Activated CD8-positive, alpha-beta T cell treated with anti-CD3 and anti-CD28 coated beads, Interleukin-2, amount 10 ng/mL, durations not matched to agents 7 days and 5 days (primary cell): ENCODE data around the gene UBE2D3. TPM values are rescaled to one million over a fixed set of nuclear protein-coding genes. Genes with fewer than 3 reads are reported as not detected.
A peak's percentile ranks its signal among the peaks of the same experiment; 100 is the strongest.

Experiments
- ATAC-seq: fragments of 150-1000 bp; cut with Tn5 transposase; one replicate; pipeline ENCODE4 v1.10.0; 2021; ENCODE audit warnings: moderate library complexity
- CTCF ChIA-PET: fragments of 350-600 bp; sonication (Branson Sonifier 250); formaldehyde crosslinking; loops from one replicate; lab custom pipeline; 2021; ENCODE audit warnings: antibody characterized with exemption; lab: Charles Lee
- POLR2A ChIA-PET: fragments of 350-600 bp; sonication (Branson Sonifier 250); formaldehyde crosslinking; loops from one replicate; lab custom pipeline; 2021; ENCODE audit warnings: antibody characterized with exemption; lab: Charles Lee
- DNase-seq: peaks from one replicate; pipeline ENCODE4 v3.0.0-alpha.2; 2020
- H3K27ac Mint-ChIP-seq: one replicate; pipeline ENCODE4 v1.8.0; 2021; ENCODE audit warnings: mild to moderate bottlenecking, mixed read lengths
- H3K27me3 Mint-ChIP-seq: one replicate; pipeline ENCODE4 v1.8.0; 2021; ENCODE audit warnings: low read depth, mixed read lengths
- H3K36me3 Mint-ChIP-seq: one replicate; pipeline ENCODE4 v1.8.0; 2021; ENCODE audit warnings: low read depth, mixed read lengths
- H3K4me1 Mint-ChIP-seq: one replicate; pipeline ENCODE4 v1.8.0; 2021; ENCODE audit warnings: low read depth, mixed read lengths
- H3K4me3 Mint-ChIP-seq: one replicate; pipeline ENCODE4 v1.8.0; 2021; ENCODE audit warnings: mild to moderate bottlenecking, mixed read lengths
- H3K9me3 Mint-ChIP-seq: one replicate; pipeline ENCODE4 v1.8.0; 2022; ENCODE audit warnings: mixed read lengths; ENCODE audit not compliant: insufficient read depth
- total RNA-seq, 2 experiments: library from RNA; stranded (reverse); gene quantifications; one replicate each; pipeline ENCODE4 v1.2.3, GENCODE V29; 2021

The UBE2D3 gene
- total RNA-seq, 2 experiments from 2014 or later, result 388 to 409 TPM

DNA sequence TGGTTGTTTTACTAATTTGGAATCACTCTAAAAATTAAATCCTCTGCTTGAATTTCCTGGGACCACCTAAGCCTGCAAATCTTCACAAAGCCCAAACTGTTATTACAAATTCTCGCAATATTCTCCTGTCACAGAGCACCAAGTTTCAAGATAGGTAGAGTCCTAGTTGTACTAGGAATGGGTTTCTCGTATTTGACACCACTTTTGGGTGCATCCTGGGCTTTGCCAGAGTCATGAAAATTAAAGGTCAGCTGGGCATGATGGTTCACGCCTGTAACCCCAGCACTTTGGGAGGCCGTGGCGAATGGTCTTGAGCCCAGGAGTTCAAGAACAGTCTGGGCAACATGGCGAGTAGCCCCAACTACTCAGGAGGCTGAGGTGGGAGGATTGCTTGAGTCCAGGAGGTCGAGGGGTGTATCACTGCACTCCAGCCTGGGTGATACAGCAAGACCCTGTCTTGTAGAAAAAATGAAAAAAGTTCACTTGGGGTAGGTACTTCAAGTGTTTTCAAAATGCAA, 36.0 kb downstream of the UBE2D3 start:
- H3K27me3 Mint-ChIP-seq, result no peaks in the 10 kb centered on the region
- peaks cover 6% of the 10 kb centered on the region for H3K4me1 Mint-ChIP-seq
- H3K4me3 Mint-ChIP-seq, result no peak overlapping the region
- no peak overlapping the region for H3K27ac Mint-ChIP-seq
- no peaks in the 10 kb centered on the region for H3K9me3 Mint-ChIP-seq
- ChIA-PET CTCF (interaction anchor here (0.8 kb wide), 1 partner anchor 19 kb away, joined by 3 read pairs; no protein-coding TSS in a partner anchor), POLR2A (interaction anchor here (0.6 kb wide), 1 partner anchor 38 kb away, joined by 3 read pairs; no protein-coding TSS in a partner anchor)
- H3K36me3 Mint-ChIP-seq, result peaks cover 48% of the 10 kb centered on the region
- DNase-seq, result no peak
- ATAC-seq, result no peak

DNA sequence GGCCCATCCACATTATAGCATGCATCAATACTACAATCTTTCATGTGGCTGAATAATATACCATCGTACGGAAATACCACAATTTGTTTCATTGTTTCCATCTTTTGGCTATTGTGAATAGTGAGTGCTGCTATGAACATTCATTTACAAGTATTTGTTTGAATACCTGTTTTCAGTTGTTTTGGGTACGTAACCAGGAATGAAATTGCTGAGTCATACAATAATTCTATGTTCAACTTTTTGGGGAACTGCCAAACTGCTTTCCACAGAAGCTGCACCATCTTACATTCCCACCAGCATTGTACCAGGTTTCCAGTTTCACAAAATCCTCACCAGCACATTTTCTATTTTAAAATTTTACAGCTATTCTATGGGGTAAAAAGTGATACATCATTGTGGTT, 38.0 kb downstream of the UBE2D3 start:
- CTCF ChIA-PET, result interaction anchor here (1.0 kb wide), 1 partner anchor 39 kb away, joined by 3 read pairs; the partner anchor contains the start of gene UBE2D3
- Mint-ChIP-seq H3K4me1 (peaks cover 6% of the 10 kb centered on the region), H3K4me3 (no peak overlapping the region)

GRCh38 chr4:102787944-102788343, 39.4 kb downstream of the UBE2D3 start:
- H3K36me3 Mint-ChIP-seq, result peaks cover 17% of the 10 kb centered on the region
- ATAC-seq, result no peak
- no peak overlapping the region for H3K4me3 Mint-ChIP-seq
- no peaks in the 10 kb centered on the region for H3K27me3 Mint-ChIP-seq
- peaks cover 6% of the 10 kb centered on the region for H3K4me1 Mint-ChIP-seq
- POLR2A ChIA-PET, result interaction anchor here (1.0 kb wide), 1 partner anchor 39 kb away, joined by 3 read pairs; the partner anchor contains the start of gene UBE2D3
- no peak for DNase-seq
- H3K27ac Mint-ChIP-seq, result no peak overlapping the region
- H3K9me3 Mint-ChIP-seq, result no peaks in the 10 kb centered on the region
- CTCF ChIA-PET, result no interaction called here

More for the DNA sequence above, 38.0 kb downstream of the UBE2D3 start:
- DNase-seq (no peak), ATAC-seq (no peak)
- H3K27me3 Mint-ChIP-seq, result no peaks in the 10 kb centered on the region
- peak overlapping the region; percentile 34 for H3K27ac Mint-ChIP-seq
- POLR2A ChIA-PET, result interaction anchor here (0.6 to 1.5 kb wide), 2 partner anchors 14 to 37 kb away, joined by 3 to 4 read pairs; partner anchors contain the start of gene UBE2D3
- H3K36me3 Mint-ChIP-seq, result peaks cover 28% of the 10 kb centered on the region
- no peaks in the 10 kb centered on the region for H3K9me3 Mint-ChIP-seq

GRCh38 chr4:102787096-102787881, 40.1 kb downstream of the UBE2D3 start:
- Mint-ChIP-seq H3K4me3 (no peak overlapping the region), H3K4me1 (peaks cover 2% of the 10 kb centered on the region), H3K9me3 (no peaks in the 10 kb centered on the region), H3K27ac (no peak overlapping the region), H3K36me3 (peaks cover 11% of the 10 kb centered on the region), H3K27me3 (no peaks in the 10 kb centered on the region)
- CTCF ChIA-PET, result no interaction called here
- POLR2A ChIA-PET, result interaction anchor here (1.0 kb wide), 1 partner anchor 40 kb away, joined by 3 read pairs; the partner anchor contains the start of gene UBE2D3
- DNase-seq (no peak), ATAC-seq (no peak)

DNA sequence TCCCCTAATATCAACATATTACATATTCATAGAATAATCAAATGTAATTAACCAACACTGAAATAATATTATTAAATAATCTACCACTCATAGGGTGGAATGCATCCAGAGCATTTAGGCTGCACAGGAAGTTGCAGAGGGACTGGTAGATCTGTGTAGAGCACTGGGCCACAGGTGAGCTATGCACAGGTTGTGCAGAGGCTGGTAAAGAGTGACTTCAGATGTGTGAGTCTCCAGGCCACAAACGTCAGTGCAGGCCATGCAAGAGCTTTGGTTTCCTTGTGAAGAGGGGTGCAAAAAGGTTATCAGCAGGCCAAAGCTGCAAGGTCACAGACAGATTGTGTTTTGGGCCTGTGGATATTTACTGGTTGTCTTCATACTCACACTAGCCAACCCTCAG, 41.1 kb downstream of the UBE2D3 start:
- H3K27ac Mint-ChIP-seq, result no peak overlapping the region
- DNase-seq, result no peak
- H3K4me3 Mint-ChIP-seq, result no peak overlapping the region
- no peak for ATAC-seq
- H3K4me1 Mint-ChIP-seq, result no peaks in the 10 kb centered on the region
- ChIA-PET CTCF (no interaction called here), POLR2A (no interaction called here)
- H3K9me3 Mint-ChIP-seq, result no peaks in the 10 kb centered on the region
- H3K27me3 Mint-ChIP-seq, result peaks cover 6% of the 10 kb centered on the region
- H3K36me3 Mint-ChIP-seq, result peaks cover 3% of the 10 kb centered on the region

DNA sequence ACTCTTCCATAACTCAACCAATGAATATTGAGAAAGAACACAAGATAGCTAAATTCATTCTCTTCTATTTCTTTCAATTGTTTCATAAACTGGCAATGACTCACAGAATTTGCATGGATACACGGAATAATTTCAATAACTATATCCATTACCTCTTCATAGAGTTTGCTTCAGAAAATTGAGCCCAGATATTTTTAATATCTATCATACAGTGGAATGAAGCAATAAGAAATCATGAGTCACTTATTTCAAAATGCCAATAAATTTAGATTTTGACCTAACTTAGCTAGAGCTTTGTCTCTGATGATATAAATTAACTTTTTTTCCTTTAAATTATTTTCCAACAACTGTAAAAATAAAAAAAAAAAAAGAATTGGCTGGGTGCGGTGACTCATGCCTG, 44.3 kb downstream of the UBE2D3 start:
- no peak for ATAC-seq
- H3K9me3 Mint-ChIP-seq, result no peaks in the 10 kb centered on the region
- H3K27me3 Mint-ChIP-seq, result peaks cover 6% of the 10 kb centered on the region
- no peaks in the 10 kb centered on the region for H3K4me1 Mint-ChIP-seq
- DNase-seq, result no peak
- no peaks in the 10 kb centered on the region for H3K36me3 Mint-ChIP-seq
- H3K4me3 Mint-ChIP-seq, result no peak overlapping the region
- H3K27ac Mint-ChIP-seq, result no peak overlapping the region
- ChIA-PET POLR2A (no interaction called here), CTCF (no interaction called here)

DNA sequence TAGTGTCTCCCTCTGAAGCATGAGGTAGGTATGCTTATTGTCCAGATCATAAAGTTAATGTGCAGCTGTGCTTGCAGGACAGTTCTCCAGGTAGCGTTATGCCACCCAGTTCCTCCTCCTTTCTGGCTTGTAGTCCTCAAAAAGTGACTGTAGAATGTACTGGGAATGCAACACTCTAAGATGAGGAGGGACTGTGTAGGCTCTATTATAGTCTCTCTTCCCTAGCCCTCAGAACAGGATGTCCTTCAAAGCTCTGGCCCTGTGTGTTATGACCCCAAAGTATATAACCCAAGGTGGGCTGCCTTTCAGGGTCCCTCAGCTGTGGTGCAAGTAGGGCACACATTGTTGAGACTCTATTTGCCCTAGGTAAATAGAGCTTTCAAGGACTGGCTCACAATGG, 45.8 kb downstream of the UBE2D3 start:
- CTCF ChIA-PET, result interaction anchor here (0.9 kb wide), 1 partner anchor 227 kb away, joined by 3 read pairs; no protein-coding TSS in a partner anchor
- peaks cover 9% of the 10 kb centered on the region for H3K27me3 Mint-ChIP-seq
- no peak overlapping the region for H3K4me3 Mint-ChIP-seq
- POLR2A ChIA-PET, result no interaction called here
- DNase-seq, result no peak
- ATAC-seq, result no peak
- H3K27ac Mint-ChIP-seq, result no peak overlapping the region
- H3K4me1 Mint-ChIP-seq, result no peaks in the 10 kb centered on the region
- H3K9me3 Mint-ChIP-seq, result no peaks in the 10 kb centered on the region
- no peaks in the 10 kb centered on the region for H3K36me3 Mint-ChIP-seq

- ATAC-seq (no peak), DNase-seq (no peak)
- Mint-ChIP-seq H3K4me3 (no peak overlapping the region), H3K36me3 (no peaks in the 10 kb centered on the region), H3K4me1 (no peaks in the 10 kb centered on the region), H3K27me3 (peaks cover 9% of the 10 kb centered on the region), H3K27ac (no peak overlapping the region), H3K9me3 (no peaks in the 10 kb centered on the region)
- ChIA-PET CTCF (interaction anchor here (0.9 kb wide), 1 partner anchor 228 kb away, joined by 3 read pairs; no protein-coding TSS in a partner anchor), POLR2A (no interaction called here)
These were observed 46.7 kb downstream of the UBE2D3 start for GRCh38 chr4:102780476-102781144.

DNA sequence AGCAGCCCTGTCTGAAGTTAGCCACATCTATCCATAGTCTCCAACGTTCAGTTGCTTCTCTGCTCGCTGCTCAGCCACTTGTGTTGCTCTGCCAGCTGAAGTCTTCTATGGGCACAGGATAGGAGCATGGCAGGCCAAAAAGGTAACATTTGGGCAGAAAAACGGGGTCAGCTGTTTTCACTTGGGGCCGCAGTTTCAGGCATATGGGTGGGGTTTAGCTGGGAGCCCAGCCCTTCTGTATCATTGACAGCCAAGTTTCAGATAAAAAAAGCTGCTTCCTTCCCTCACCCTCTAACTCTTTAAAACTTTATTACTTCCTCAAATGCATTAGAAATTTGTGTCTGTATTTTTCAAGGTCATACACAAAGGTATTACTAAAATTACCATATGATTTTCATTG, 48.1 kb downstream of the UBE2D3 start:
- ATAC-seq (no peak), DNase-seq (no peak)
- CTCF ChIA-PET, result no interaction called here
- POLR2A ChIA-PET, result no interaction called here
- no peak overlapping the region for H3K27ac Mint-ChIP-seq
- no peaks in the 10 kb centered on the region for H3K4me1 Mint-ChIP-seq
- H3K27me3 Mint-ChIP-seq, result peaks cover 9% of the 10 kb centered on the region
- no peaks in the 10 kb centered on the region for H3K9me3 Mint-ChIP-seq
- no peaks in the 10 kb centered on the region for H3K36me3 Mint-ChIP-seq
- no peak overlapping the region for H3K4me3 Mint-ChIP-seq

GRCh38 chr4:102778720-102779119, 48.6 kb downstream of the UBE2D3 start:
- Mint-ChIP-seq H3K36me3 (no peaks in the 10 kb centered on the region), H3K27ac (no peak overlapping the region), H3K9me3 (no peaks in the 10 kb centered on the region), H3K4me3 (no peak overlapping the region), H3K27me3 (peaks cover 9% of the 10 kb centered on the region), H3K4me1 (no peaks in the 10 kb centered on the region)
- ChIA-PET POLR2A (no interaction called here), CTCF (no interaction called here)
- no peak for DNase-seq
- no peak for ATAC-seq

- no peaks in the 10 kb centered on the region for H3K9me3 Mint-ChIP-seq
- peaks cover 2% of the 10 kb centered on the region for H3K27me3 Mint-ChIP-seq
- ATAC-seq (no peak), DNase-seq (no peak)
- ChIA-PET CTCF (no interaction called here), POLR2A (no interaction called here)
- H3K4me1 Mint-ChIP-seq, result no peaks in the 10 kb centered on the region
- H3K4me3 Mint-ChIP-seq, result no peak overlapping the region
- H3K36me3 Mint-ChIP-seq, result no peaks in the 10 kb centered on the region
- H3K27ac Mint-ChIP-seq, result no peak overlapping the region
These were observed 51.5 kb downstream of the UBE2D3 start for GRCh38 chr4:102775805-102776204.

GRCh38 chr4:102774254-102774653, 53.1 kb downstream of the UBE2D3 start:
- Mint-ChIP-seq H3K36me3 (no peaks in the 10 kb centered on the region), H3K9me3 (no peaks in the 10 kb centered on the region), H3K27me3 (peaks cover 4% of the 10 kb centered on the region), H3K4me1 (no peaks in the 10 kb centered on the region), H3K4me3 (no peak overlapping the region), H3K27ac (no peak overlapping the region)
- DNase-seq (no peak), ATAC-seq (no peak)
- CTCF ChIA-PET, result no interaction called here
- POLR2A ChIA-PET, result no interaction called here
